AG04450 (cell line): ENCODE measurements around the gene SSH3. TPM values are rescaled to one million over a fixed set of nuclear protein-coding genes. Genes with fewer than 3 reads are reported as not detected.
A peak's percentile ranks its signal among the peaks of the same experiment; 100 is the strongest.
"Not testable (repeated sequence)": the region's sequence is repeated elsewhere in the genome, so short reads cannot be mapped to it uniquely, and the experiment has no call there.

Experiments used
- CTCF ChIA-PET: fragments of 300-600, 350-600 bp; formaldehyde crosslinking; extraction: SDS; loops from one replicate; lab custom pipeline; 2022; ENCODE audit warnings: antibody characterized with exemption, inconsistent platforms; lab: Charles Lee
- POLR2A ChIA-PET: fragments of 350-600 bp; formaldehyde crosslinking; extraction: SDS; loops from one replicate; lab custom pipeline; 2021; ENCODE audit warnings: antibody characterized with exemption, inconsistent platforms; lab: Yijun Ruan, JAX
- DNase-seq: peaks from one replicate; pipeline ENCODE4 v3.0.0-alpha.2; 2011; ENCODE audit warnings: low read depth, low spot score
- H3K27ac ChIP-seq: one replicate; pipeline ENCODE4 v1.5.1; 2012; ENCODE audit warnings: low read depth, low read length, control low read depth
- H3K27me3 ChIP-seq: one replicate; pipeline ENCODE4 v1.6.0; 2012; ENCODE audit warnings: low read length; ENCODE audit not compliant: control insufficient read depth, insufficient read depth
- H3K4me3 ChIP-seq: 2 replicates; pipeline ENCODE4 v1.5.1; 2011; ENCODE audit warnings: mild to moderate bottlenecking, low read depth, low read length, control low read depth
- H3K9me3 ChIP-seq: 2 replicates; pipeline ENCODE4 v1.5.1; 2012; ENCODE audit warnings: low read length; ENCODE audit not compliant: control insufficient read depth, insufficient read depth
- polyA plus RNA-seq: library from polyadenylated mRNA; depleted of rRNA; stranded (reverse); fragments of >200 nt; gene quantifications from 2 replicates; pipeline ENCODE4 v1.2.3, GENCODE V29; 2011
- TF ChIP-seq, protein P1 (sequence below): IDR thresholded peaks from 2 replicates; pipeline ENCODE4 v1.5.1; 2011; ENCODE audit warnings: low read depth, low read length, control low read depth, inconsistent platforms

Gene SSH3
- polyA plus RNA-seq, 1 experiment: 16.5 TPM

DNA sequence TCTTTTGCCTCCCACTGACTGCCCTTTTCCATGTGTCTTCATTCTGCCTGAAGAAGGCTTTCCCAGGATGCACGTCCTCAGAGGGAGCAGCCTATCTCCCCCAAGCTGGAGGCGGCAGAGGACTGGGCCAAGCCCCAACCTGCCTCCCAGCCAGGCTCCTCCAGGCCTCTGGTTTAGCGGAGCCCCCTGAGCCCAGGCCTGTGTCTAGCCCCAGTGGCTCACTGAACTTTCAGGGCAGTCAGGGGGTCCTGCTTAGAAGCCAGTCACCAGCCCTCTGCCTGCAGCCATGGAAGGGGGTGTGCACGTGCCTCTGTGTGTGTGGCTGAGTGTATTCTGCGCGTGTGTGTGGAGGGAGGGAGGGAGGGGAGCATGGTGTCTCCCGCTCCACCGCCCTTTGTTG is 47.5 kb upstream of the SSH3 start:
- no peak overlapping the region for H3K4me3 ChIP-seq
- no peaks in the 10 kb centered on the region for H3K9me3 ChIP-seq
- no peak overlapping the region for H3K27ac ChIP-seq
- no peaks in the 10 kb centered on the region for H3K27me3 ChIP-seq
- ChIA-PET POLR2A (no interaction called here), CTCF (no interaction called here)
- TF ChIP-seq, protein P1, sequence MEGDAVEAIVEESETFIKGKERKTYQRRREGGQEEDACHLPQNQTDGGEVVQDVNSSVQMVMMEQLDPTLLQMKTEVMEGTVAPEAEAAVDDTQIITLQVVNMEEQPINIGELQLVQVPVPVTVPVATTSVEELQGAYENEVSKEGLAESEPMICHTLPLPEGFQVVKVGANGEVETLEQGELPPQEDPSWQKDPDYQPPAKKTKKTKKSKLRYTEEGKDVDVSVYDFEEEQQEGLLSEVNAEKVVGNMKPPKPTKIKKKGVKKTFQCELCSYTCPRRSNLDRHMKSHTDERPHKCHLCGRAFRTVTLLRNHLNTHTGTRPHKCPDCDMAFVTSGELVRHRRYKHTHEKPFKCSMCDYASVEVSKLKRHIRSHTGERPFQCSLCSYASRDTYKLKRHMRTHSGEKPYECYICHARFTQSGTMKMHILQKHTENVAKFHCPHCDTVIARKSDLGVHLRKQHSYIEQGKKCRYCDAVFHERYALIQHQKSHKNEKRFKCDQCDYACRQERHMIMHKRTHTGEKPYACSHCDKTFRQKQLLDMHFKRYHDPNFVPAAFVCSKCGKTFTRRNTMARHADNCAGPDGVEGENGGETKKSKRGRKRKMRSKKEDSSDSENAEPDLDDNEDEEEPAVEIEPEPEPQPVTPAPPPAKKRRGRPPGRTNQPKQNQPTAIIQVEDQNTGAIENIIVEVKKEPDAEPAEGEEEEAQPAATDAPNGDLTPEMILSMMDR: no peak
- DNase-seq: no peak

DNA sequence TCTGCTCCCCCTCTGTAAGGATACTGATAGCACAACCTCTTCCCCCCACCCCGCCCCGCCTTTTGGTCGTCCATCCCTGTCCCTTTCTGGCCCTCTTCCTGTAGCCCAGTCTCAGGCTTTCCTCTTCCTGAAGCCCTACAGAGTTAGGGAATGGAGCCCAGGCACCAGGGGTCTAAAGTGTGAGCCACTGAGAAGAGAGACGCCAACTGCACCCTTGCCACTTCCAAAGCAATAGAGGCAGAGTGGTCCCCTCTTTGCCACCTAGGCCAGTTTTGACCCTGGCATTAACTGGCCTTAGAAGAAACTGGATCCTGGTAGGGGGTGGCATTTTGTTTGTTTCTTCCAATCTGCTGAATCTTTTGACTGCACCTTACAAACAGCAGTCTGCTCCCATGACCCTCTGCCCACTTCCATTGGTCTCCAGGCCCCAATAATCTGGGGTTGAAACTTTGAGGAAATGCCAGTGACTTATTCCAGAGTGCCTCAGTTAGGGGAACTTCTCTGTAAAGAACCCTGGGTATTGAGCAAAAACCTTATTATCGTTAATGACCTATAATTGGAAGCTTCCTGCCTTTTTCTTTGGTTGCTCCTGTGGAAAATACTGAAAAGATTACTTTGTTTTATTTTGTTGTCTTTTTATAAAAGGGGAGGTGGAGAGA is 46.7 kb upstream of the SSH3 start:
- ChIA-PET CTCF (no interaction called here), POLR2A (no interaction called here)
- no peak overlapping the region for H3K27ac ChIP-seq
- TF ChIP-seq, protein P1: no peak
- no peak for DNase-seq
- H3K27me3 ChIP-seq: no peaks in the 10 kb centered on the region
- no peak overlapping the region for H3K4me3 ChIP-seq
- H3K9me3 ChIP-seq: no peaks in the 10 kb centered on the region

DNA sequence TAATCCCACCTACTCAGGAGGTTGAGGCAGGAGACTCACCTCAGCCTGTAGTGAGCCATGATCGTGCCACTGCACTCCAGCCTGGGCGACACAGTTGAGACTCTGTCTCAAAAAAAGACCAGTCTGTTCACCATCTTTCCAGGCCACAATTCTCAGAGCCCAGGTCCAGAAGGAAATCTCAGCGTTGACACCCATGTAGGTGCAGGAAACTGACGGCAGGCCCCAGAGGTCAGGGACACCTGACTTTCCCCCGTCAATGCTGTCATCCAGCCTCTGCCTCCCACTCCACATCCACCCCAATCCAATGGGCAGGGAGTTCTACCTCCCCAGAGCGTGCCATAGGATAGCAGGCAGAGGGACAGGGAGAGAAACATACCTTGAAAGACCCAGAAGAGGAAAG is 42.9 kb upstream of the SSH3 start:
- Histone ChIP-seq H3K27me3 (no peaks in the 10 kb centered on the region), H3K4me3 (no peak overlapping the region), H3K27ac (no peak overlapping the region), H3K9me3 (no peaks in the 10 kb centered on the region)
- TF ChIP-seq, protein P1: no peak
- DNase-seq: no peak
- CTCF ChIA-PET: no interaction called here
- POLR2A ChIA-PET: no interaction called here

DNA sequence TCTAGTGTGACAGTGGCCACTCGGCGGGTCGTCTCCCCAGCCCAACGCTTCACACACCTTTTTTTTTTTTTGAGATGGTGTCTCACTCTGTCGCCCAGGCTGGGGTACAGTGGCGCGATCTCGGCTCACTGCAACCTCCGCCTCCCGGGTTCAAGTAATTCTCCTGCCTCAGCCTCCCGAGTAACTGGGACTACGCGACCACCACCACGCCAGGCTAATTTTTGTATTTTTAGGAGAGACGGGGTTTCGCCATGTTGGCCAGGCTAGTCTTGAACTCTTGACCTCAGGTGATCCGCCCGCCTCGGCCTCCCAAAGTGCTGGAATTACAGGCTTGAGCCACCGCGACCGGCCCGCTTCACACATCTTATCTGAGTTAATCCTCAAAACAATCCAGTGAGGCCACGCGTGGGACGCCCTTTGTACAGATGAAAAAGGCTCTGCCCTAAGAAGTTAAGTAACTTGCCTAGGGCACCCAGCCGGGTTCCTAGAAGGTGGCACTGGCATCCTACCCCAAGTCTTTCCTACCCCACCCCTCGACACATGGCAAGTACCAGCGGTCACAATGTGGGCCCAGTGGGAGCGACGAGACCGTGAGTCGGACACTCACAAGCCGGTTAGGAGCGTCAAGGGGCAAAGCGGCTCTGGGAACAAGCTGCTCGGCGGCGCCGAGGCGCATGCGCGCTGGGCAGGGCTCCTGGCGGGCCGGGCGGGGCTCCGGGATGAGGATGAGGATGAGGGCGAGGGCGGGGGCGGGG is 42.3 kb upstream of the SSH3 start:
- H3K27ac ChIP-seq, DNase-seq, H3K27me3 ChIP-seq, H3K9me3 ChIP-seq: not testable (repeated sequence)
- peak overlapping the region; percentile 54 for H3K4me3 ChIP-seq
- CTCF ChIA-PET: interaction anchor here (0.6 to 4.9 kb wide), 14 partner anchors 8 to 339 kb away, joined by 3 to 71 read pairs (median 6); partner anchors contain the start of gene ANKRD13D
- POLR2A ChIA-PET: interaction anchor here (1.0 to 3.2 kb wide), 3 partner anchors 8 to 56 kb away, joined by 3 to 18 read pairs (median 5); no protein-coding TSS in a partner anchor

DNA sequence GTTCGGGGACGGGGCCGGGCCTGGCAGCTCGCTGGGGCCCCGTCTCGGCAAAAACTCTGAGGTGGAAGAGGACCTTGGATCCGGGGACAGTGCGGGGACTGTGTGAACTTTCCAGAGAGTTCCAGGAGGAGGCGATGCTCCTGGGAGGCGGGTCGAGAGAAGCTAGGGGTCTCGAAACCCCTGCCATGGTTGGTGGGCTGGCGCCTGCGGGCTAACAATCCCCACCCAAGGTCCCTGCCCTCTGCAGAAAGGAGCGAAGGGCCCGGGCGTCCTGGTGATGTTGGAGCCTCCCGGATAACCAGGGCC is 41.7 kb upstream of the SSH3 start:
- Histone ChIP-seq H3K4me3 (peak overlapping the region; percentile 44), H3K9me3 (no peaks in the 10 kb centered on the region), H3K27ac (no peak overlapping the region), H3K27me3 (no peaks in the 10 kb centered on the region)
- TF ChIP-seq, protein P1: peak; percentile 17; the same call in 1 of the 2 replicates
- no peak for DNase-seq
- CTCF ChIA-PET: interaction anchor here (0.6 to 4.9 kb wide), 17 partner anchors 9 to 339 kb away, joined by 3 to 71 read pairs (median 6); partner anchors contain the start of gene ANKRD13D
- POLR2A ChIA-PET: interaction anchor here (0.5 to 3.2 kb wide), 4 partner anchors 9 to 56 kb away, joined by 3 to 18 read pairs (median 6); no protein-coding TSS in a partner anchor
